RPMI8226 (cell line): Measurements from ENCODE around the gene PRKAG2.

Experiments used
- DNase-seq: peaks from one replicate; pipeline ENCODE4 v3.0.0-alpha.2; 2015

PRKAG2 gene

GRCh38 chr7:151662251-151662826 lies 214.6 kb downstream of the PRKAG2 start:
- DNase-seq: no peak

- no peak for DNase-seq
Observed at GRCh38 chr7:151661587-151661986, 215.3 kb downstream of the PRKAG2 start.

GRCh38 chr7:151660141-151660540 lies 216.8 kb downstream of the PRKAG2 start:
- DNase-seq: no peak

DNA sequence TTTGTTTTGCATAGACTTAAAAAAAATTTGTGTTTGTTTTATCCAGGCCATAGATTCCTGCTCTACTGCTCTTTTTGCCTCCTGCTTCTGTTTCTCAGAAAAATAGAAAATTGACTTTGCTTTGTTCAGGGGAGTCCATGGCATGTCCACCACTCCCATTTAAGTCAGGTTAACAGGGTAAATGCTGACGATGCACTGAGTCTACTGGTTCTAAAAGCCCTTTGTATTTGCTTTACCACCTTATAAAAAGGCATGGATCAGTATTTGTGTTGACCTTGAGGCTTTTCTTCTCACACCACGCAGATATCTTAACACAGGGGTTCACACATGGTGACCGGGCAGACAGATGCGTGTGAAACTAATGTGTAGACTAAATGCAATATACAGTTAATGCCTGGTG lies 217.7 kb downstream of the PRKAG2 start:
- DNase-seq: no peak

DNA sequence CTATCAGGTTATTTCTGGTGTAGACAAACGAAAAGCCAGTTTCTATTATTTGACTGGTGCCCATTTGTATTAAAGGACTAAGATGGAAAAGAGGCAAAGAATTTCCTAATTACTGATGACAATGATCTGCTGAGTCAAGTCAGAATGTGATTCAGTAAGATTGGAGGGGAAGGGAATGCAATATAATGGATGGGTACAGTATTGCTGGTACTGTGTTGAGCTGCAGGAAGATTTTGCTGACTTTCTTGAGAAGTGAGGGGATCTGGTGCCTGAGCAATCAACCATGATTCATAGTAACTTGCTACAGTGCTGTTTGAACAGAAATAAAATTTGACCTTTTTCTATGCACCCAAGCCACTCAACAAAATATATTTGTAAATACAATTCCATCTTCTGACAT lies 218.1 kb downstream of the PRKAG2 start:
- no peak for DNase-seq

GRCh38 chr7:151657173-151657572 lies 219.7 kb downstream of the PRKAG2 start:
- no peak for DNase-seq

- DNase-seq: no peak
Observed at GRCh38 chr7:151655555-151655954, 221.4 kb downstream of the PRKAG2 start.

DNA sequence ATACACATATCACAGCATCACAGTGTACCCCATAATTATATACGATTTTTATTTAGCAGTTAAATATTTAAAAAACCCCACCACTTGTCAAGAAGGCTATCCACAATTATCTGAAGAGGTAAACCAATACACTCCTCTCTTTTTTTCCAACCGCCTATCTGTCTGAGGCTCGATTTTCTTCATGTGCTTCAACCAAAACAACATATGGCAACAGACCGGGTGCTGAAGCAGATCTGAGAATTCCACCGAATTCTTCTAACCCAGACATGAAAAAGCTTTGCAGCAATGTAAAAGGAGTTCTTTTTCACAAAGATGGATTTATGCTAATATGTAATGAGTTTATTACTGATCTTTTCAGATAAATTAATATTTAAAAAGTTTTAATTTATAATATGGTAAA lies 224.8 kb downstream of the PRKAG2 start:
- no peak for DNase-seq

GRCh38 chr7:151650161-151650560 lies 226.8 kb downstream of the PRKAG2 start:
- no peak for DNase-seq

DNA sequence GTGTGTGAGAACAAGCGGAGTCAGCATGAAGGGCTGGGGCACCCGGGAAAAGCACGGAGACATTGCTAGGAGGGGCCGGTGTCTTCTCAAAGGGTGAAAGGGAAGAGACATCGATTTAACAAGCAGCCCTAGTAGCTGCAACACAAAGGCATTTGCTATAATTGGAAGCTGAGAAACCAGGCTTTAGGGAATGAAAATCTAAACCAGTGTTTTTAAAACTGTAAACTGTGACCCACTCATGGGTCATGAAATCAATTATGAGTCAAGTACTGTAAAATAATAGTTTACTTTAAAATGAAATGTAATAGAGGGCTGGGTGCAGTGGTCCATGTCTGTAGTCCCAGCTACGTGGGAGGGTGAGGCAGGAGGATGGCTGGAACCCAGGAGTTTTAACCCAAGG lies 228.5 kb downstream of the PRKAG2 start:
- DNase-seq: no peak

GRCh38 chr7:151647874-151648273 lies 229.0 kb downstream of the PRKAG2 start:
- no peak for DNase-seq

DNA sequence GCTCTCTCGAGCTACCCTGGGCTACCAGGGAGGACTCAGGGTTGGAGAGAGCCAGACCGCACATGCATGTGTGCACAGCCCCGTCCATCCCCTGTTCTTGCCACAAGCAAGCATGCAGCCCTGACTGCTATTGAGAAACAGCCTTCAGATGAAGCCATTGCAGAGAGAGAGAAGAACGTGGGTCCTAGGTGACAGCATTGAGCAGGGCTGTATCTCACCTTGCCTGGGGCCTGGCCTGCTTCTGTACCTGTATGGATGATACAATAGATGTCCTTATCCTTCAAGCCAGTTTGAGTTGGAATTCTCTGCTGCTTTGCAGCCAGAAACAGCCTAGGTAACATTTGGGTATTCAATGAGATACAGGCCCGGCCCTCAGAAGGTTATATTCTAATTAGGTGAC lies 229.9 kb downstream of the PRKAG2 start:
- DNase-seq: no peak

- no peak for DNase-seq
Observed at GRCh38 chr7:151645311-151645710, 231.6 kb downstream of the PRKAG2 start.

DNA sequence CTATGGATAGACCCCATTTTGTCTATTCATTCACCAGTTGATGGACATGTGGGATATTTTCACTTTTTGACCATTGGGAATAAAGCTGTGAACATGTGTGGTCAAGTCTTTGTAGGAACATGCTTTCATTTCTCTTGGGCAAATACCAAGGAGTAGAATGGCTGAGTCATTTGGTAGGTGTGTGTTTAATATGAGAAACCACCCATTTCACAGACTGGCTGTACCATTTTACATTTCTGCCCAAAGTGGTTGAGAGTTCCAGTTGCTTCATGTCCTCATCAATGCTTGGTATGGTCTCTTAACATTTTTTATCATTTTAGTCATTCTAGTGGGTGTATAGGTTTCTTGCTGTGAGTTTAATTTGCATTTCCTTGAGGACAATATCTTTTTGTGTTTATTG lies 232.4 kb downstream of the PRKAG2 start:
- no peak for DNase-seq

- DNase-seq: no peak
Observed at GRCh38 chr7:151642746-151643145, 234.2 kb downstream of the PRKAG2 start.

- no peak for DNase-seq
Observed at GRCh38 chr7:151641587-151641986, 235.3 kb downstream of the PRKAG2 start.

- DNase-seq: no peak
Observed at GRCh38 chr7:151637781-151638261, 239.1 kb downstream of the PRKAG2 start.

DNA sequence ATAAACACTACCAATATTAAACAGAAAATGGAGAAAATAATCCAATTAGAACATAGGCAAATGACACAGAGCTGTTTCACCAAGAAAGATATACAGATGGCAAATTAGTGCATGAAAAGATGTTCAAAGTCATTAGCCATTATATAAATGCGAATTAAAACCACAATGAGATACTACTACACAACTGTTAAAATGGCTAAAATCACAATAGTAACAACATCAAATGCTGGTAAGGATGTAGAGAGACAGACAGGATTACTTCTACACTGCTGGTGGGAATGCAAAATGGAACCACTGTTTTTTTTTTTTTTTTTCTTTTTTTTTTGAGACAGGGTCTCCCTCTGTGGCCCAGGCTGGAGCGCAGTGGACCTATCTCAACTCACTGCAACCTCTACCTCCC lies 242.3 kb downstream of the PRKAG2 start:
- DNase-seq: no peak

DNA sequence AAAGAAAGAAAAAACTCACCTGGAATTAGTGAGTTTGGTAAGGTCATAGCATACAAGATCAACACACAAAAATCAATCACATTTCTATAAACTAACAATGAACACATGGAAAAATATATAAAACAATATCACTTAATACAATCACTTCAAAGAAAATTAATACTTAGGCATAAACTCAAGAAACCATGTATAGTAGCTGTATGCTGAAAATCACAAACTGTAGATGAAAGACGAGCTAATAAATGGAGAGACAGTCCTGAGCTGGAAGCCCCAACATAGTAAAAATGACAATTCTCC lies 243.5 kb downstream of the PRKAG2 start:
- no peak for DNase-seq

GRCh38 chr7:151632750-151633515 lies 244.0 kb downstream of the PRKAG2 start:
- peak; percentile 91 for DNase-seq

DNA sequence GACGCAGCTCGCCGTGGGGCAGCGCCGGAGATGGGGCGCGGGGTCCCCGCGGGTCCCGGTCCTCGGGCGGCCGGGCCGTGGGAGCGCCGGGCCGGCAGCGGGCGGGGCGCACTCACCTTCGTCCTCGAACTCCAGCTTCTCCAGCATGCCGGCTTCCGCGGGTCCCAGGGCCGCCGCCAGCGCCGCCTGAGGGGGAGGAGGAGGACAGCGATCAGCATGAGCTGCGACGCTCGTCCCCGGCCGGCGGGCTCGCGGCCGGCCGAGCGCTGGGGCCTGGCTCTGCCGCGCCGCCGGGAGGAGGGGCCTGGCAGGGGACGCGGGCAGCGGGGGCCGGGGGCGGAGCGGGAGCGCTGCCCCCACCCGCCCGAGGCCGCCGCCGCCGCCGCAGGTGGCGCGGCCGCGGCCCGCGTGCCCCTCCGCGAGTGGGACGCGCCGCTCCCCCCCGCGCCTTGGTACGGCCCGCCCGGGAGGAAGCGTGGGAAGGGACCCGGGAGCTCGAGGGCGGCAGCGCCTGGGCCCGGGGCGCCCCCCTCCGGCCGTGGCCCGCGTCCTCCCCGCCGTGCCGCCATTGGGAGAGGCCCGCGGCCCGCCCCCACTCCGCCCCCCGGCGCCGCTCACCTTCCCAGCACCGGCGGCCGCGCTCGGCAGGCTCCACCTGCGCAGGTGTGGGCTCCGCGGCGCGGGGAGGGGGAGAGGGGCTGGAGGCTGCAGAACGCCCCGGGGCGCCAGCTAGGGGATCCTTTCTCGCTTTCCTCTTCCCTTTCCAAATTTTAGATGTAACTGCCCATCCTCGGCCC lies 244.8 kb downstream of the PRKAG2 start:
- peak; percentile 94 for DNase-seq

DNA sequence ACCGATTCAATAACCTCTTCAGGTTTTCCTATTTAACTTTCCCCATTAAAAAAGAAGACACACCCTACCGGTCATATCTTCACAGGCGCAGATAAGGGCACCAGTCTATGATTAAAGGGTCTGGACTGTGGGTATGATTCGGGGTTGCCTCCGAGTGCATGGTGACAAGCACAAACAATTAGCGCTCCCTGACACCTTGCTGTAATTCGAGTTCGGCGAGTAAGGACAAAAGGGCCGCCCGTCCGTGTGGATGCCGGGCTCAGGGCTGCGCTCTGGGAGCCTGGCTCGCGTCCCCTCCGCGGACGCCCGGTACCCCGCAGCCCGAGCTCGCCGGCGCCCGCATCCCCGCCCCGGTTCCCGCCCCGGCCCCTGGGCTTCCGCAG lies 245.4 kb downstream of the PRKAG2 start:
- peak; percentile 54 for DNase-seq

DNA sequence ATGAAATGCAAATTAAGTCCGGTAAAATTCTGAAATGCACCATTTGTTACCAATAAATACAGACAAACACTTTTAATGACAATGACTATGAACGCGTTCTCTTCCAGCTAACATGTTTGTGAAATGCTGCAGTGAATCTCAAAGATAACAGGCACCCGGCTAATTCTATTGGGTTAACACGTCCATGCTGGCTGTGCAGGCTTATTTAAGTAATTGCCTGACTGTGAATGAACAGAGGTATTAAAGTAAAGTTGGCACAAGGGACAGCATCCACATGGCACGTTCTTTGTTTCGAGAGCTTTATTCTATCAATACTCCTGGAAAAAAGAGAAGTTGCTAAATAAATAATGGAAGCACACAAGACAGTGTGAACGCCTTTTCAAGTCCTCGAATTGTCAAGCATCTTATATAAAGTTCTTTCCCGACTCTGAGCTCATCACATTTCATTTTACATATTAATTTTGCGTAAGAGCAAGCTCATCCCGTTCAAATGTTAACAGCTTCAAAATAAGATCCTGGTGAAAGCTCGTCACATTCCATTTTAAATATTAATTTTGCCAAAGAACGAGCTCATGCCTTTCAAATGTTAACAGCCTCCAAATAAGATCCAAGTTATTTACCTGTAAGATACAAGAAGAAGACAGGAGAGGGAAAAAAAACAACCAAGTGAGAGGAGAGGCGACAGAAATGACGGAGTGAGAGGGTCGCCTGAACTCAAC lies 245.9 kb downstream of the PRKAG2 start:
- peak; percentile 8 for DNase-seq
